Left lung (tissue), 10 donors: ENCODE results near the gene PTP4A2. TPM values are rescaled to one million over a fixed set of nuclear protein-coding genes. Genes with fewer than 3 reads are reported as not detected.

ENCODE experiments used
- ATAC-seq: fragments of 200-7000 bp; cut with Tn5 transposase; one replicate; pipeline ENCODE4 v1.9.1; 2020; ENCODE audit warnings: moderate library complexity
- DNase-seq, 4 donors: peaks; one replicate each; pipeline ENCODE4 v3.0.0-alpha.2; 2013 to 2020
- H3K27ac ChIP-seq, 2 donors: fragments of 200-600 bp; sonication (generic) in 1 of 2; one replicate each; pipeline versions ENCODE4 v1.5.0 to v1.8.0; 2020 to 2021
- H3K27me3 ChIP-seq, 2 donors: fragments of 200-600 bp; sonication (generic) in 1 of 2; one replicate each; pipeline versions ENCODE4 v1.5.0 to v1.8.0; 2020 to 2021
- H3K36me3 ChIP-seq, 2 donors: fragments of 200-600 bp; sonication (generic) in 1 of 2; one replicate each; pipeline versions ENCODE4 v1.5.0 to v1.8.0; 2020 to 2021
- H3K4me1 ChIP-seq, 2 donors: fragments of 200-600 bp; one replicate each; pipeline ENCODE4 v1.8.0; 2021
- H3K4me3 ChIP-seq, 2 donors: fragments of 200-600 bp; sonication (generic) in 1 of 2; one replicate each; pipeline versions ENCODE4 v1.5.0 to v1.8.0; 2020 to 2021; ENCODE audit warnings: mild to moderate bottlenecking in 1 of 2
- H3K9me3 ChIP-seq, 2 donors: fragments of 200-600 bp; sonication (generic) in 1 of 2; one replicate each; pipeline versions ENCODE4 v1.5.0 to v1.8.0; 2020 to 2021
- intact Hi-C, 2 donors: fragments of 100-400 bp; cut with DNase I; formaldehyde crosslinking; loops; one replicate each; pipeline versions ENCODE4 v1.11.2 to v1.14.2; 2022
- polyA plus RNA-seq, 6 donors: library from polyadenylated mRNA; unstranded; fragments of 120-200 nt; gene quantifications; one replicate each; pipeline ENCODE4 v1.2.1, GENCODE V29; 2013; ENCODE audit not compliant: insufficient read length in 6 of 6
- total RNA-seq, 2 donors: library from RNA; stranded (reverse); fragmentation: NEBNext Ultra II Directional; extraction: Animal tissue kit (Norgen Biotek cat#: 25700); gene quantifications; one replicate each; pipeline ENCODE4 v1.2.1, GENCODE V29; 2021
- TF ChIP-seq, protein P1 (sequence below), 2 donors: fragments of 200-600 bp; sonication (generic) in 1 of 2; IDR thresholded peaks; one replicate each; pipeline versions ENCODE4 v1.5.0 to v1.8.0; 2021; ENCODE audit warnings: antibody characterized with exemption in 2 of 2
- donor health status: DM: no; HTN: yes; CAD: no.
- donor health status: DM: no; HTN: no; CAD: no.

Gene PTP4A2
- total and polyA plus RNA-seq, 8 donors = 193 to 272 (median 228) TPM

DNA sequence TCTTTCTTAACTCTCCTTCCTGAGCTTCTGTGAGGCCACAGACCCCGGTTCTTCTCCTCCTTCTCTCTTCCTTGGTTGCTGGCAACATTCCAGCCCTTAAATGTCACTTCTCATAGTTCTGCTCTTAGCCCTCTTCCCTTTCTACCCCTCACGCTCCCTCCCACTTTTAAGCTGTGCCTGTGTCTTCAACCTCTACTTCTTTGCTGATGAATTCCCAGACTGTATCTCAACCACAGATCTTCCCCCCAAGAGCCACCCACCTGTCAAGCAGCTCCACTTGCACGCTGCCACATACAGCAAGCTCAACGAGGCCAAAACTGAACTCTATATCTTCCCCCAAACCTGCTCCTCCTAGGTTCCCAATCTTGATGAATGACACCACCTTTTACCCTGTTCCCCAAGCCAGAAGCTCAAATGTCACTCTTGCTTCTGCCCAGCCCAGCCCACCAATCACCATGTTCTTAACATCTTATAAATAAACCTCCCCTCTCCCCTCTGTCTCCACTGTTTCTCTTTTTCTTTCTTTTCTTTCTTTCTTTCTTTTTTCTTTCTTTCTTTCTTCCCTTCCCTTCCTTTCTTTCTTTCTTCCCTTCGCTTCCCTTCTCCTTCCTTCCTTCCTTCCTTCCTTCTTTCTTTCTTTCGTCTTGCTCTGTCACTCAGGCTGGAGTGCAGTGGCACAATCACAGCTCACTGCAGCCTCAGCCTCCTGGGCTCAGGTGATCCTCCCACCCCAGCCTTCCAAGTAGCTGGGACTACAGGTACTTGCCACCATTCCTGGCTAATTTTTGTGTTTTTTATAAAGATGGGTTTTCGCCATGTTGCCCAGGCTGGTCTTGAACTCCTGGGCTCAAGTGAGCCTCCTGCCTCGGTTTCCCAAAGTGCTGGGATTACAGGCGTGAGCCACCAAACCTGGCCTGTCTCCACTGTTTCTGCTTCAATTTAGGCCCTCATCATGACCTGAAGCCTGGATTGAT lies 19.8 kb upstream of the PTP4A2 start:
- DNase-seq = peak in 1 of 4 donors; percentile 36
- H3K9me3 ChIP-seq = no peaks in the 10 kb centered on the region
- peaks cover 17 to 93% of the 10 kb centered on the region in 2 donors for H3K4me1 ChIP-seq
- peak overlapping the region in 1 of 2 donors; percentile 86 for H3K27ac ChIP-seq
- no peak overlapping the region for H3K4me3 ChIP-seq
- H3K36me3 ChIP-seq = no peaks in the 10 kb centered on the region
- TF ChIP-seq, protein P1, sequence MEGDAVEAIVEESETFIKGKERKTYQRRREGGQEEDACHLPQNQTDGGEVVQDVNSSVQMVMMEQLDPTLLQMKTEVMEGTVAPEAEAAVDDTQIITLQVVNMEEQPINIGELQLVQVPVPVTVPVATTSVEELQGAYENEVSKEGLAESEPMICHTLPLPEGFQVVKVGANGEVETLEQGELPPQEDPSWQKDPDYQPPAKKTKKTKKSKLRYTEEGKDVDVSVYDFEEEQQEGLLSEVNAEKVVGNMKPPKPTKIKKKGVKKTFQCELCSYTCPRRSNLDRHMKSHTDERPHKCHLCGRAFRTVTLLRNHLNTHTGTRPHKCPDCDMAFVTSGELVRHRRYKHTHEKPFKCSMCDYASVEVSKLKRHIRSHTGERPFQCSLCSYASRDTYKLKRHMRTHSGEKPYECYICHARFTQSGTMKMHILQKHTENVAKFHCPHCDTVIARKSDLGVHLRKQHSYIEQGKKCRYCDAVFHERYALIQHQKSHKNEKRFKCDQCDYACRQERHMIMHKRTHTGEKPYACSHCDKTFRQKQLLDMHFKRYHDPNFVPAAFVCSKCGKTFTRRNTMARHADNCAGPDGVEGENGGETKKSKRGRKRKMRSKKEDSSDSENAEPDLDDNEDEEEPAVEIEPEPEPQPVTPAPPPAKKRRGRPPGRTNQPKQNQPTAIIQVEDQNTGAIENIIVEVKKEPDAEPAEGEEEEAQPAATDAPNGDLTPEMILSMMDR (IDR thresholded peaks at IDR 0.05) = no peak
- H3K27me3 ChIP-seq = no peaks in the 10 kb centered on the region
- intact Hi-C loops = no loop called here
- ATAC-seq = no peak

DNA sequence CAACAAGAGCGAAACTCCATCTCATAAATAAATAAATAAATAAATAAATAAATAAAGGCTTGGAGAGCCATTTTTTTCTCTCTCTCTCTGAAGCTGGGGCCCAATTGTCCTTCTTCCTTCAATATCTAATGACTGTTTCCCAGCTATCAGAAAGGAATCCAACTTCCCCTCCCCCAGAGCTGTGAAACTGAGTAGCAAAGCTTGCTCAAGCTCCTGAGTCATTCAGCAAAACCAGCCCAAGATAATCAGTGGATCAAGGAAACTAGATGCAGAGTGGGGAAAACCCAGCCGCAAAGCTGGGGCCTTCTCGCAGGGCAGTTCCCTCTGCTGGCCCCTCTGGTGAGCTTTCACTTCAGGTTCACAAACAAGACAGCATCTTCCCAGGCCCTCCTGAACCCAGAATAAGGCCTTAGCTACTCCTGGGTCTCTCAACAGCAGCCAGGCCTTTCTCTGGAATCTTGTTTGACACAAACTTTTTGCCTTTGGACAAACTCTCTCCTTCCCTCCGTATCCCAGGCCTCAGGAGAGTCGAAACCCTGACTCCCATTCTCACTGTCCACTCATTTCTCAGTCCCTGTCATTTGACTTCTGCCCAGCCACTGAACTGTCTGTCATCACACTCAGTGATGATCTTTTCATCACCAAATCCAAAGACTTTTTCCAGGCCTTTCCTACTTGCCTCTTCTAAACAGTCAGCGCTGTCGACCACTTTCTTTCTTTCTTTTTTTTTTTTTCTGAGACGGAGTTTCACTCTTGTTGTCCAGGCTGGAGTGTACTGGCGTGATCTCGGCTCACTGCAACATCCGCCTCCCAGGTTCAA lies 18.0 kb upstream of the PTP4A2 start:
- DNase-seq (peak; percentile 81 to 92 (median 88)), ATAC-seq (peak; percentile 85)
- H3K27ac ChIP-seq = peak overlapping the region; percentile 86 to 92
- TF ChIP-seq, protein P1 (IDR thresholded peaks at IDR 0.05) = peak in 1 of 2 donors; percentile 41
- no peaks in the 10 kb centered on the region for H3K36me3 ChIP-seq
- H3K4me3 ChIP-seq = no peak overlapping the region
- intact Hi-C loops = no loop called here
- peaks cover 17 to 79% of the 10 kb centered on the region in 2 donors for H3K4me1 ChIP-seq
- no peaks in the 10 kb centered on the region for H3K9me3 ChIP-seq
- no peaks in the 10 kb centered on the region for H3K27me3 ChIP-seq

DNA sequence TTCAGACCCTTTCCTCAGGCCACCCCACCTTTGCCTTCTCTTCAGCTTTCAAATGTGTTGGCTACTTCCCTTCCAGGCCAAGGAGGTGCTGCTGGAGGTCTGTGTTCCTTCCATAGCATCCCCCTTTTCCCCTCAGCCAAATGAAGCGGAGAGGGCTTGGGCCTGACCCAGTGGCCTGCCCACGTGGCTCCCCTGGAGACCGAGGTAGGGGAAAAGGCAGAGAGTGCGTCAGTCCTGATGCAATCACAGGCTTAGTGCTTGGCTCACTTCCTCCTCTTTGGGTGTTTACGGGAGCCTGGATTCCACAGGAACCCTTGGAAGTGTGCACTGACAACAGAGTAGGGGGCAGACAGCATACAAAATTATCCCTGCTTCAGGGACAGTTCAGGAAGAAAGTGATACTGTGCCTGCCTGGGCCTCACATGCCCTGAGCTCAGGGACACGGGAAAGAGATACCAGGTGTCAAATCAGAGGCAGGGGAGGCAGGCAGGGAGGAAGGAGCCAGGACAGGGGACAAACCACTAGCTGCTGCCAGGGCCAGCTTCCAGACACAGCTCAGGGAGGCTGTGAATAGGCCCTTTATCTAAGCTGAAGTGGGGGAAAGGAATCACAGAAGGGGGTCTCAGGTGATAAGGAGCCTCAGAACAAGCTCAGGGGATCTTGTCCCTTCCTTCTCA lies 16.6 kb upstream of the PTP4A2 start:
- H3K9me3 ChIP-seq = no peaks in the 10 kb centered on the region
- DNase-seq = peak in 3 of 4 donors; percentile 77 to 93 (median 93)
- H3K27me3 ChIP-seq = no peaks in the 10 kb centered on the region
- peak overlapping the region; percentile 86 to 92 for H3K27ac ChIP-seq
- H3K4me1 ChIP-seq = peaks cover 17 to 65% of the 10 kb centered on the region in 2 donors
- no peaks in the 10 kb centered on the region for H3K36me3 ChIP-seq
- TF ChIP-seq, protein P1 (IDR thresholded peaks at IDR 0.05) = no peak
- intact Hi-C loops = no loop called here
- ATAC-seq = peak; percentile 88
- H3K4me3 ChIP-seq = no peak overlapping the region

DNA sequence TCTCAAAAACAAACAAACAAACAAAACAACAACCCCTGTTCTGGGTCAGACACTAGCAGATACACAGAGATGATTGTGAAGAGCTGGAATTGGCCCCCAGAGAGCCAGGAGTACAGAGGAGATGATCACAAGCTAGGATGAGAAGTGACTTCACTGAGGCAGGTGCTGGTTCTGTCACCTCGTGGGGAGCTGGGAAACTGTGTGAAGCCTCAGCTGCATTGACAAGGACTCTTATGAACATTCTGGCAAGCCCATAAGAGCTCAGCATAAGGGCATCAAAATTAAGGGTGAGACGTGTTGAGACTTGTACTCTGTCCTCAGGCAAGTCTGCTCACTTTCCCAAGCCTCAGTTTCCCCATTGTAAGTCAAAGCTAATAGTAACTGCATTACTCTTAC lies 14.7 kb upstream of the PTP4A2 start:
- H3K36me3 ChIP-seq = no peaks in the 10 kb centered on the region

More for the DNA sequence above, 14.7 kb upstream of the PTP4A2 start:
- no peak overlapping the region for H3K27ac ChIP-seq
- H3K4me3 ChIP-seq = no peak overlapping the region
- peaks cover 17 to 51% of the 10 kb centered on the region in 2 donors for H3K4me1 ChIP-seq
- H3K9me3 ChIP-seq = no peaks in the 10 kb centered on the region
- H3K27me3 ChIP-seq = no peaks in the 10 kb centered on the region
- no peak for ATAC-seq
- intact Hi-C loops = no loop called here
- TF ChIP-seq, protein P1 (IDR thresholded peaks at IDR 0.05) = no peak
- no peak for DNase-seq
